ENCODE results near the gene VMO1.

- TF ChIP-seq EZH2 (IDR thresholded peaks at IDR 0.05; ENCODE audit: insufficient read depth, poor library complexity, severe bottlenecking) (no peak), EZH2phosphoT487 (IDR thresholded peaks at IDR 0.05; ENCODE audit: insufficient read depth, low read depth) (no peak)
Observed at GRCh38 chr17:4750606-4751005, 35.6 kb downstream of the VMO1 start.
